Muscle of back (tissue), 11 donors: Measurements from ENCODE around the gene CSRP2. TPM values are rescaled to one million over a fixed set of nuclear protein-coding genes. Genes with fewer than 3 reads are reported as not detected.

Source experiments
- DNase-seq, 3 donors: peaks; one replicate each; pipeline versions ENCODE4 v3.0.0 to v3.0.0-alpha.2; 2013
- polyA plus RNA-seq, 10 donors: library from polyadenylated mRNA; unstranded; fragments of 120-200 nt; gene quantifications; one replicate each; pipeline ENCODE4 v1.2.1, GENCODE V29; 2013; ENCODE audit not compliant: insufficient read length in 10 of 10

CSRP2 gene
- polyA plus RNA-seq, 10 donors, result 24.7 to 46.7 (median 33.3) TPM

DNA sequence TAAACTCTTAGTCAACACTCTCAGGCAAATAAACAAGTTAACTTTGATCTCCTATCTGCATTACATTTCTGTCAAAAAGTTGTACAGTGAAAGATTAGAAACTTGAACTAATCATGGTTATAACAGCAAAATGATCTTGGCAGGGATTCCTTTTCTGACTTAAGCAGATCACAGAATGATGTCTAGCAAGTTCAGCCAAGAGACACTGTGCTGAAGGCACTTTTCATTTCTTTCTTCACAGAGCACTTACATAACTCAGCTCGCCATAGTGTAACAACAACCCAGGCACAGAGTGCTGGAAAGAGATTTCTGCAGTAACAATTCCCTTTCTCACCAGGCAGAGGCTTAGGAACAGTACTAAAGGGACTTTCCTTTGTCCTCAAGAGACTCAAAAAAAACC lies 19.6 kb upstream of the CSRP2 start:
- peak; percentile 32 to 76 (median 67) for DNase-seq

DNA sequence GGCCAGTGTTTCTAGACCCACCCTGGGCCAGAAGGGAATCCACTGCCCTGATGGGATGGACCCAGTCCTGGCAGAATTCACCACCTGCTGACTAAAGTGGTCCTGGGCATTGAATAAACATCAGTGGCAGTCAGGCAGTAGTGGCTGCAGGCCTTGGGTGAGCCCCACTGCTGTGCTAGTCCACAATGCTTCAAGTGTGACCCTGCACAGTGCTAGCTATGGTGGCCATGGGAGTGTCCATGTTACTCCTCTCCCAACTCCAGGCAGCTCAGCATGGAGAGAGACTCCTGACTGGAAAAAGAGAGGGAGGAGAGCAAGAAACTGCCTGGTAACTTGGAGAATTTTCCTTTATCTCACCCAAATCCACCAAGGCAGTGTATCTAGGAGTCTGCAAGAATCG lies 17.5 kb upstream of the CSRP2 start:
- no peak for DNase-seq

DNA sequence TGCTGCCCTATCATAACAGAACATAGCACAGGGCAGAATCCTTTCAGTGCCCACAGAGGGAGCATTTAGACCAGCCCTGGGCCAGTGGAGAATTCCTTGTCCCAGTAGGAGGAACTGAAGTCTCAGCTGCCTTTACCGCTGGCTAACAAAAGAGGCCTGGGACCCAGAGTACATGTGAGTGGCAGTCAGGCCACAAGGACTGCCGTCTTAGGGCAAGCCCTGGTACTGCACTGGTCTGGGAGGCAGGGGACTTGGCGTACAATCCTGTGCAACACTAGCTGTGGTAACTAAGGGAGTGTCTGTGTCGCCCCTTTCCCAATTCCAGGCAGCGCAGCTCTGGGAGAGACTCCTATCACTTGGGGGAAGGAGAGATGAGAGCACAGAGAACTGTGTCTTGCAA lies 17.0 kb upstream of the CSRP2 start:
- no peak for DNase-seq

DNA sequence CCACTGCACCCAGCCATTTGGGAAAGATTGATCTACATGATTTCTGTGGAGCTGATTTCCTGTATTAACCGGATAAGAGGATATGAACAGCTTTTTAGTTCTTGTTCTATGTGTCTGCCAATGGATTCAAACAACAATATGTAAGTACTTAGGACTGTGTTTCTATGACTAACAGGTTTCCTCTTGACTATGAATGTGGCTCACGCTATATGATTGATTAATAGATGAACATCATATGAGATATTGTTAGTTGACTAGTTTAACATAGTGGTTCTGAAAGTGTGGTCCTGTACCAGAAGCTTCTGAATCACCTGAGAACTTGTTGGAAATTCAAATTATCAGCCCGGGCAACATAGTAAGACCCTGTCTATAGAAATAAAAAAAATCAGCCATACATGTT lies 12.8 kb upstream of the CSRP2 start:
- DNase-seq, result no peak

DNA sequence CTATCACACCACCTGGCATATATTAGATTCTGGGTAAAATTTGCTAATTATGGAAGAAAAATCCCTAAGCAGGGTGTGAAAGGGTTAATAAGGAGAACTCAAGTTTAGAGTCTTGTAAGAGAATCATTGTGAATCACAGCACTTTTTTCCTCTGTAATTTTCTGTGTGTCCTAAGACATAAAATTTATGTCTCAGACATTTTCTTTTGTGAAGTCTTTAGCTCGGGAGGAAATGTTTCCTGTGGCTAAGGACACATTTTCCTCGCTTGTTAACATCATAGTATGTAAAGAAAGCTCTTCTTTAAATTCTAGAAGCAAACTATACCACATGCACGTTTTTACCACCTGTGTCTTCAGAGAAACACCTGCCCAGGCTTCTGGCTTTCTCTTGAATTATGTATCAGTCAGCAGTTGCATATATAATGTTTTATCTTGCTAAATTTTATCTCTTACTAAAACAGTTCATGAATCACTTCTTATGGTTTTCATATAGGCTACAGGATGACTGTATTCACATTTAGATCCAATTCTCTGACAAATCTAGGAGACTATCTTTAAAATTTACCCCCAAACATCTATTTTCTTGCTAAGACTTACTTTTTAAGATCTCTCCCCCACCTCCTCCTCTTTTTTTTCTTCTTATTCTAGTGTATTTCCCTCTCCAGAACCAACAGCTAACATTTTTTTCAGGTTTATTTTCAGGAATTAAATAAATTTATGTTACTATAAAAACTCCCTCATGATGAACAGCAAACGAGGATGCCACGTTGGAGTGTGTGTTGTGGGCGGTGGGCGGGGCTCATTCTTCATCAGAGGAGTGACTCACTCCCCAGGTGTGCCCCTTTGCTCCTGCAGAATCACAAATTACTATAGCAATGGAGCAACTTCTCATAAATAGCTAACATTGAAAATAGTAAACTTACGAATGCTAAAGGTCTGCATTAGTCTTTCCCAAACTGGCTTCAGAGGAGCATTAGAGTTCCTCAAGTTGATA lies 11.6 kb upstream of the CSRP2 start:
- DNase-seq, result no peak

DNA sequence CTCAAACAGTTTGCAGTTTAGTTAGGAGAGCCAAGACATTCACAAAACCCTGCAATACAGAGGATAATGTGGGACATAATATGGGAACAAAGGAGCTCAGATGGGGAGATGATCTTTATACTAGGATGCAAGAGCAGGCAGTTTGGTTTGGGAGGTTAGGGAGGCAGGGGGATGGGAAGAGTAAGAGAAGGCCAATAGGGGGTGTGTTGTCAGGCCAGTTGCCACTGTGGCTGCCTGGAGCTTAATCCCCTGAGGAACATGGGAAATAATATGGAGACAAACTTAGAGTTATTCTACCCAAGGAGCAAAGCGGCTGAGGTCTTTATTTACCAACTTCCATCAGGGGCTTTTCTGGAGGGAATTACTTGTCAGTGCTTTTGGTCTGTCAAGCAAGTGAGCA lies 10.0 kb upstream of the CSRP2 start:
- no peak for DNase-seq

DNA sequence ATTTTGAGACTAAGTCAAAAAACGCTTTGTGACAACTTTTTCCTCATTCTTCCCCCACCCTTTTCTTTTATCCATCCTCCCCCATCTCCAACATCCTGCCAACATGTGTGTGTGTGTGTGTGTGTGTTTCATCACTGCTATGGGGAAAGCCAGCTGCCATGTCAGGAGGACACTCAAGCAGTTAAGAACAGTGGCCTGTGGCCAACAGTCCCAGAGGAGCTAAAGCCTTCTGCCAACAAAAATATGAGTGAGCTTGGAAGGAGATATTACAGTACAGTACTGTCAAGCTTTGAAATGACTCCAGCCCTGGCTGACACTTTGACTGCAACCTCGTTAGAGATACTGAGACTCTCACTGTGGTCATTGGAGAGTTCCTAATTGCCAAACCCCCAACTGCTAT lies 5.0 kb upstream of the CSRP2 start:
- DNase-seq, result peak in 2 of 3 donors; percentile 48 to 69

DNA sequence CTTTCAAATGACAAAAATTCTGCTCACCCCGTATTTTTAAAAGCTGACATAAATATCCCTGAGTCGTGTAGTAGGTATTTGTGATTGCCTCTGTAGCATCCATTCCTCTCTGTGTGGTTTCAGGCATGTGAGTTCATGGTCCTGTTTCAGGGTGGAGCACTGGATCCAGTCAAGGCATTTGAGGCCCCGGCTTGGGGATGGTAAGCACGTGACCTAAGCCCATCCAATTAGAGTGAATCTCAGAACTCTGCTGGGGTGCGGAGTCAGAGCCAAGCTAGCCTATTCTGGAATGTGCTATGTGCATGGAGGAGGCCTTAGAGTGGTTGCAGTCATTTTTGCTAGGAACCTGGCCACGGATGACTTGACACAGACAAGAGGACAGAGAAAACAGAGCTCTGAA lies 4.3 kb upstream of the CSRP2 start:
- DNase-seq, result peak in 1 of 3 donors; percentile 77

DNA sequence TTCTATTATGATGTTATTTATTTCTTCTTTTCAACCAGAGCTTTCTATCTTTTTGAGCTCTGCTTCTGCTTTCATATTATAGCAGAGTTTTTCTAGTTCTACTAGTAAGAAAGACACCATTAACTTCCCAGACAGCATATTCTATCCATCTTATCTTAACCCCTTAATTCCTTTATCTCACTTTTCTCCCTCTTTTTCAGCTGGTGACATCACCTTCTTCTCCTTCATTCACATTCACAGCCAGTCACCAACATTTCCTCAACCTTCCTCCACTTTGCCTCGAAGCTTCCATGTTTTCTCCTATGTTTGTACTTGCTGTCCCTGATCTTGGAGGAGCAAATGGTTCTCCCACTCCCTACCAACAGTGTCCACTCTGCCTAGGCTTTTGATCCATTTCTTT lies 3.5 kb upstream of the CSRP2 start:
- DNase-seq, result no peak

DNA sequence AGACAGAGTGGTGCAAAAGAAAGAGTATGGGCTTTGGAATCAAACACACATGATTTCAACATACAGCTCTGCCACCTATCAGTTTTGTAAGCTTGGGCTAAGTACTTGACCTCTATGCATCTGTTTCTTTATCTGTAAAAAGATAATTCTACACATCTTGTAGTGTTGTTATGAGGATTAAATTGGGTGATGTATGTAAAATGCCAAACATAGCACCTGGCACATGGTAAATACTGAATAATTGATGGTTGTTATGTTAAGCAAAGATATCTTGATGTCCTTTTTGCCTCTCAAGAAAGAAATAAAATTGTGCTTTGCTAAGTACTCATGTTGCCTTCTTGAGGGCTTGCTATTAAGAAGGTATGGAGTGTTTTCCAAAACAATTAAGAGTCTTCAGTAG lies 2.3 kb upstream of the CSRP2 start:
- no peak for DNase-seq

DNA sequence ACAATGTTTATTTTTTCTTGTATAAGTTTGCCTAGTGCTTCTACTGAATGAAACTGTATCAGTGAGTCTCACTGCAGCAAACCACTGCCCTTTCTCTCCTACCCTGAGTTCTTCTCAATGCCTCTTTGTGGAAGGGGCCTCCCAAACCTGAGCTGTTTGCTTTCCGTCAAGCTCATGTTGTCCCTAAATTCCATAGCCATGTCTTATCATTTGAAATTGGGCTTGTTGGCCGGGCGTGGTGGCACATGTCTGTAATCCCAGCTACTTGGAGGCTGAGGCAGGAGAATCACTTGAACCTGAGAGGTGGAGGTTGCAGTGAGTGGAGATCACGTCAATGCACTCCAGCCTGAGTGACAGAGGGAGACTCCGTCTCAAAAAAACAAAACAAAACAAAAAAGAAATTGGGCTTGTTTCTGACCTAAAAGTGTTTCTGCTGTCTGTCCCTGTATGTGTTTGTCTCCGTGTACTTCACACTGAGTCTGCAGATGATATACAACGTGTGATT lies 1.8 kb upstream of the CSRP2 start:
- no peak for DNase-seq

DNA sequence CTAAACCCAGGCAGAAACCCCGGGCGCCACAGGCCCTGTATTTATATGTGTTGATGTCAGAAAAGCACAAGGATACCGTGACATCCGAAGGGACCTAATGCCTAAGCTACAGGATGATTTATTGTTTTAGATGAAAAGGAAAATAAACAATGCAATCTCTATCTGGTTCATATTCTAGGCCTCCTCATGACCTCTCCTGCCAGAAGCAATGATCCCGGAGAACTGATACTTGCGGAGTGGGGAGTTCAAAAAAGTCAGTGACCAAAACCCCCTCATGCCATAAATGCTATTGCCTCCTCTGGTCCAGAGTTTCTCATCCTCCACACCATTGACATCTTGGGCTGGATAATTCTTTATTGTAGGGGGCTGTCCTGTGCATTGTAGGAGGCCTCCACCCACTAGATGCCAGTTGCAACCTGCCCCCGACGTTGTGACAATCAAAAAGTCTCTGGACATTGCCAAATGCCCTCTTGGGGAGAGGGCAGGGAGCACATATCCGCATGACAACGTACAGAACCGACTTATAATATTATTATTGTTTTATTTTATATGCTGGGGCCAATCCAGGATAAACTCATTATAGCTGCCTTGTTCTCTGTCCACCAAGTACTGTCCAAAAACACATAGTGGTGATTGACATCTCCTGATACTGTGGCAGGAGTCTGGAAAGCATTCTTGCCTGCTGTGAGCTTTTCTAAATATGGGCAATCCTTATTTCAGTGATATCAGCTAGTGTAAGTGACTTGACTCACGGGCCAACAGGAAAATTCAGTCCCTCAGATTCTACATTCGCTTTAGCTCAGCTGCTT lies 1.1 kb upstream of the CSRP2 start:
- DNase-seq, result no peak

DNA sequence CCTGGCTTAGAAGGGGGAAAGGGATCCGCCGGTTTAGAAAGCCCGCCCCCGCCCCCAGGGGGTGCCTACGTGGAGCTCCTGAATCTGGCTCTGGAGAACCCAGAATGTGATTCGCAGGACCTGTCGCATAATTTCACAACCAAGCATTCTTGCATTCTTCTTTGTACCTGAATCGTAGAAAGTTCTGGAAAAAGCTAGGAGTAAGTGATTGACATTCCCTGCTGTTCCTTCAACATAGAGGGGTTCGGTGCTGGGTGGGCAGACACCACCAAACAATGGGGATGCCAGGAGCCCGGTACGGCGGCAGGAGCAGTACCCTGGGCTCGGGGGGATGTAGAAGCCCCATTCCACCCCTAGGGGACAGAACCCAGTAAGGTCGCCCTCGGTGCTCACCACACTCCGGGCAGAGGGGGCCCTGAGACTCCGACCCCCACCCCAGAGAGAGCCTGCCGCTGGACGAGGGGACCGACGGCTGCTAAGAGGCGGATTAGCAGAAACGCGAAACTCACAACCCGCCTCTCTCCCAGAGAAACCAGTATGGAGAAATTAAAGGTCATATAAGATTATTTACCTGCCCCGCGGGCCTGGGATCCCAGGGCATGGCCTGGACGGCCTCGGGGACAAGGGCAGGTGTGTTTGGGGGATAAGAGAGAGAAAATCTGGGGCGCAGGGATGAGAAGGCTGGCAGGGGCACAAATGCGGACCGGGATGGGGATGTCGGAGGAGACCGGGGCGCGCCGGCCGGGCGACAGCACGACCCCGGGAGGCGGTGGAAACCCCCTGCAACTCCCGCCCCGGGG lies 520 bp downstream of the CSRP2 start:
- DNase-seq, result peak in 2 of 3 donors; percentile 55 to 70

DNA sequence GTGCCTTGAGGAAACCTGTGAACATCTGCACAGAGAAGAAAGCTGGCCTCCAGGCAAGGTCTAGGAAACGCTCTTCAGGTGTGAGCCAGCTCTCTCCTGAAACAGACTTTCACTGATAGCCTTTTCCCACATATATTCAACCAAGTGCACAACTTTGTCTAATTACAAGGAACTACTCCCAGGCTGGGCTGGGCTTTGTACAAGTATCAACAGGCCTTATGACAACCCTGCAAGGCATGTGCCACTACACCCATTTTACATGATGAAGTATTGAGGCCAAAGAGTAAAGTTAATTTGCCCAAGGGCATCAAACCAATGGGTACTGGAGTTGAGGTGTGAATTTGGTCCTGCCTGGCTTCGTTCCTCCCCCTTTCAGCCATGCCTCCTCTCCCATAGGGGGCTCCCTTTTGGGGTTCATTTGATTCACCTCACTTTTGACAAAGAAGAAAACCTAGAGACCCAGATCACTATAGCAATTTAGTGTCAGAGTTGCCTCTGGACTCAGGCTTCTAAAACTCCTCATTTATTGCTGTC lies 2.1 kb downstream of the CSRP2 start:
- DNase-seq, result no peak

DNA sequence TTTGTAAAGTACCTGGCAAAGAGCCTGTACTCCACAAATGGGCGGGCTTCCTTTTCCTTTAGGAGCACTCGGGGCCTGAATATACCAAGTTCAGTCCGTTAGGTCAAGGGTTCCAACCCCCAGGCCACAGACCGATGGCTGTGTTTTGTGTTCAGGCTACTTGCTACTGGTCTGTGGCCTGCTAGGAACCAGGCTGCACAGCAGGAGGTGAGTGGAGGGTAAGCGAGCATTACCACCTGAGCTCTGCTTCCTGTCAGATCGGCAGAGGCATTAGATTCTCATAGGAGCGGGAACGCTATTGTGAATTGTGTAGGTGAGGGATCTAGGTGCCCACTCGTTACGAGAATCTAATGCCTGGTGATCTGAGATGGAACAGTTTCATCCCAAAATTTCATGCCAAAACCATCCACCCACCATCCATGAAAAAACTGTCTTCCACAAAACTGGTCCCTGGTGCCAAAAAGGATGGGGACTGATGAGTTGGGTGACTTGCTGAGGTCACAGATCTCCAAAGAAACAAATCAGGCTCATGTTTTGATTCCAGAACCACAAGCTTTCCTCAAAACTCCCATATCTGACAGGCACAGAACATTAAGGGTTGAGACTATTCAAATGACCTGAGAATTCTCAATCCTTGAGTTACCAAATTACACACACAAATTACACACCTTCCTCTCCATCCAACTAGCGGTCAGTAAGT lies 4.2 kb downstream of the CSRP2 start:
- DNase-seq, result no peak

DNA sequence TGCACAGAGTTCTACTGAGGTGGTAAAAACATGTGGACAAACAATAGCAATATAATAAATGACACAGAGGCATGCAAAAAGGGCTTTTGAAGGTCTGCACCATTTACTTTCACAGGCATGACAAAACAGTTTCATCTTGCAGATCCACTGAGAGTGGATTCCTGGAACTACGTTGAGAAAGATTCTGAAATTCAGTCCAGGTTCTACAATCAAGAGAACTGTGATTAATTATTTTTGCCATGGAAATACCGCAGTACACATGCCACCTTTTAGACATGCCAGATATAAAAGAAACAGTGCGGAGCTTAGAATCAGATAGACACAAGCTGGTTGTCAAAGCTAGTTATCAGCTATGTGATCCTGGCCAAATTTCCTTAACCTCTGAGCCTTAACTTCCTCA lies 4.8 kb downstream of the CSRP2 start:
- no peak for DNase-seq

DNA sequence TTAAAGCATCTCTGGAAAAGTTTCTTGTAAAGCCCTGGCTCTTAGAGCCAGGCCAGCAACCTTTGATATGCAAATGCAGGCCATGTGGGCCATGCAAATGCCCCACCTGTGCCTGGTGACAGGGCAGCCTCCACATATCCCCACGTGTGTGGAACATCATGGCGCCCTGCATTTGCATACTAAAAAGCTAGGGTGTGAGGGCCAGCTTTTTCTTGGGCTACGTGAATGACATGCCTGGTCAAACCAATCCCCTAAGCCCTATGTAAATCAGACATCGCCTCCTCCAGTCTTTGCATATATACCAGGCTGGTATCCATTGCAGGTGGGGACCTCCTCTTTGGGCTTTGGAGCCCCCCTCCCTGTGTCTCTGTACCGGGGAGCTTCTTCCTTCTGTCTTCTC lies 6.4 kb downstream of the CSRP2 start:
- DNase-seq, result no peak

DNA sequence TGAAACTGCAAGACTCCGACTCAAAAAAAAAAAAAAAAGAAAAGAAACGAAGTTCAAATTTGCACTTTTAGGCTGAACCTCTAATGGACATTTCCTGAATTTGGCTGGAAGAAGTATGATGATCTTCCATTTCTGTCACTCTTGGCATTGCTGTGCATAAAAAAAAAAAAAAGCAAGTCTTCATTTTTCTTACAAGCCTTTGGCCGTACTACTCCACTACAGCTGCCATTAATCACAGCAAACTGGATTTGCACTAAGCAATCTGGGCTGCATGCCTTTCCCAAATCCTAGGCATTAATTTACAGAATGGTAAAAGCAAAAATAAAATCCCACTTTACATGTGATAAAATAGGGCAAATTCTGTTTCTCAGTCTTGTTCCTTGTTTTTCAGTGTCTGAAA lies 7.1 kb downstream of the CSRP2 start:
- peak in 2 of 3 donors; percentile 67 to 79 for DNase-seq

DNA sequence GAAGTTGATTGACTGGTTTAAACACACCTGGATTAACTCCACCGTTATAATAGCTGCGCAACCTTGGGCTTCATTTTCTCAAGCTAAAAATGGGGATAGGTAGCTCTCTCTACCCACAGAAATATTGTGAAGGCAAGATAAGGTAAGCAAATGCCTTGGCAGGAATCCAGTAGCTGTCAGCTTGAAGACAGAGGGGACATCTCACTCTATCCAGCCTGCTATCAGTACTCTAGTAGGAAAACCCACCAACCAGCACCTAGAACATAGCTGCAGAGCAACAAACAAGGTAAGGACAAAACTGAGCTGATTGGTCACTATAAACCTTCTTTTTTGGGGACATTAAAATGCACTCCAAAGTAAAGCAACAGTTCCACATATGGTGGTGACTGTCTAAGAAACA lies 7.7 kb downstream of the CSRP2 start:
- DNase-seq, result no peak

DNA sequence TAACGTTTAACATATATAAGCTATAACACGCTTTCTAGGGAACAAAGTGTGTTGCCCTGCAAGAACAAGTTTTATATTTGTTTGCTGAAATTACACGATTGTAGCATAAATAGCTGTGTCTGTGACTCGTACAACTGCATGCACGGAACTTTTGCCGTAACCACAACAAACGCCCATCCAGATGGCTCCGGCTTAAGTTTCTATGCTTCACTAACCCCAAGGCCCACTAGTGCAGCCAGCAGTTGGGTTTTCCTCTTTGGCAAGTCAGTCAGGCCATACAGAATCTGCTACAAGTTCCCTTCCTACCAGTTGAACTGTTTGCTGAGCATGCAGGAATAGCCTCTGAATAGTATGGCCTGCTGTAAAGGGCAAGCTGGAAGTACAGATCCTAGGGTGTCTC lies 12.1 kb downstream of the CSRP2 start:
- DNase-seq, result peak; percentile 73 to 85 (median 78)

DNA sequence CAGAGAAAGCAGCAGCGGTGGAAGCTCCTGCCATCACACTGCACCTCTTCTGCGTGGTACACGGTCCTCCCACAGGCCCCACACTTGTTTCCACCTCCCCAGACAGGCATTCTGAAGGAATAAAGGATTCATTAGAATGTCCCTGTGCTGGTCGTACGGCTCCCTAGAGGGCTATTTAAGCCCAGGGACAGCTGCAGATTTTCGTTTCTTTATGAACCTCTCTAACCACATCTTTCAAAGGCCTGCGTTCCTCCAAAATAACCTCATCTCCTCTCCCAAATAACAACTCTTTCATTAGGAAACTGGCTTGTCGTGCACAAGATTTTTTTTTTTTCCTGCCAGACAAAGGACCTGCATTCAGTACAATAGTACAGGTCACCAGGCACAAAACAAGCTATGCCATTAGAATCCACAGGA lies 12.7 kb downstream of the CSRP2 start:
- peak in 1 of 3 donors; percentile 57 for DNase-seq
